GM12865 (cell line): ENCODE measurements around the gene PPP1R12A.

Source experiments
- DNase-seq: peaks from one replicate; pipeline ENCODE4 v3.0.0; 2010; ENCODE audit warnings: low read depth
- H3K4me3 ChIP-seq: 2 replicates; pipeline ENCODE4 v1.5.1; 2011; ENCODE audit warnings: mild to moderate bottlenecking, low read depth, low read length, control low read depth
- TF ChIP-seq, protein P1 (sequence below): IDR thresholded peaks from 2 replicates; pipeline ENCODE4 v1.5.1; 2011; ENCODE audit warnings: low read length, control low read depth, low read depth, inconsistent platforms; ENCODE audit not compliant: insufficient read depth; ENCODE audit errors: missing control alignments

Gene PPP1R12A

DNA sequence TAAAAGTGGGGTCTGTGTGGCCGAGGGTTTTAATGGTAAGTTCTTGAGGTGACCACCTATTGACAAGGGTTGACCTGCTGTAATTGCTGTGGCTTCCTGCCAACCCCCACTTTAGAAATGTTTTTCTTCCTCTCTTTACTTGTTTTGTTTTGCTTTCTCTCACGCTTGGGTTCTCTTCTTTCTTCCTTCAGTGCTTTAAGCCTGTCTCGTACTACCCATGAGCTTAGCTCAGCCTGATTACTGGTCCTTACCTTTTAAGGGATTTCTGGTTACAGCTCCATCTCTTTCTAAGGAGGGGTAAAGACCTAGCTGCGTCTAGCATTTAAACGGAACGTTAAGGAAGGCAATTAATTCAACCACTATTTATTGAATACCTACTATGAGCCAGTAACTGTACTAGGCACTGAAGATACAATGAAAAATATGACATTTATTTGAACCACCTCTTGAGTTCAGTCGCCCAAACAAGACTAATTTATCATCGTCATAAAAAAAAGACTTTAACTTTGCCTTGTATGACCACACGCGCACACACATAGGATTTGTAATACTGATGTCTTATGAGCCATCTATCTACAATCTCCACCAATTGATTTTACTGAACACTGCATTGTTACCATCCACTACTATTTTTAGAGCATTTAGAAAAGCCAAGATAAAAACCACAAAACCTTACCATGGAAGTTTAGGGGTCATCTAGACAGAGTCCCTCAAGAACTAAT lies 888 bp upstream of the PPP1R12A start:
- TF ChIP-seq, protein P1, sequence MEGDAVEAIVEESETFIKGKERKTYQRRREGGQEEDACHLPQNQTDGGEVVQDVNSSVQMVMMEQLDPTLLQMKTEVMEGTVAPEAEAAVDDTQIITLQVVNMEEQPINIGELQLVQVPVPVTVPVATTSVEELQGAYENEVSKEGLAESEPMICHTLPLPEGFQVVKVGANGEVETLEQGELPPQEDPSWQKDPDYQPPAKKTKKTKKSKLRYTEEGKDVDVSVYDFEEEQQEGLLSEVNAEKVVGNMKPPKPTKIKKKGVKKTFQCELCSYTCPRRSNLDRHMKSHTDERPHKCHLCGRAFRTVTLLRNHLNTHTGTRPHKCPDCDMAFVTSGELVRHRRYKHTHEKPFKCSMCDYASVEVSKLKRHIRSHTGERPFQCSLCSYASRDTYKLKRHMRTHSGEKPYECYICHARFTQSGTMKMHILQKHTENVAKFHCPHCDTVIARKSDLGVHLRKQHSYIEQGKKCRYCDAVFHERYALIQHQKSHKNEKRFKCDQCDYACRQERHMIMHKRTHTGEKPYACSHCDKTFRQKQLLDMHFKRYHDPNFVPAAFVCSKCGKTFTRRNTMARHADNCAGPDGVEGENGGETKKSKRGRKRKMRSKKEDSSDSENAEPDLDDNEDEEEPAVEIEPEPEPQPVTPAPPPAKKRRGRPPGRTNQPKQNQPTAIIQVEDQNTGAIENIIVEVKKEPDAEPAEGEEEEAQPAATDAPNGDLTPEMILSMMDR, result no peak
- peak overlapping the region; percentile 77 for H3K4me3 ChIP-seq
- DNase-seq, result peak; percentile 70

GRCh38 chr12:79934281-79935020 lies 446 bp downstream of the PPP1R12A start:
- no peak for DNase-seq
- H3K4me3 ChIP-seq, result peak overlapping the region; percentile 77
- TF ChIP-seq, protein P1, result no peak

DNA sequence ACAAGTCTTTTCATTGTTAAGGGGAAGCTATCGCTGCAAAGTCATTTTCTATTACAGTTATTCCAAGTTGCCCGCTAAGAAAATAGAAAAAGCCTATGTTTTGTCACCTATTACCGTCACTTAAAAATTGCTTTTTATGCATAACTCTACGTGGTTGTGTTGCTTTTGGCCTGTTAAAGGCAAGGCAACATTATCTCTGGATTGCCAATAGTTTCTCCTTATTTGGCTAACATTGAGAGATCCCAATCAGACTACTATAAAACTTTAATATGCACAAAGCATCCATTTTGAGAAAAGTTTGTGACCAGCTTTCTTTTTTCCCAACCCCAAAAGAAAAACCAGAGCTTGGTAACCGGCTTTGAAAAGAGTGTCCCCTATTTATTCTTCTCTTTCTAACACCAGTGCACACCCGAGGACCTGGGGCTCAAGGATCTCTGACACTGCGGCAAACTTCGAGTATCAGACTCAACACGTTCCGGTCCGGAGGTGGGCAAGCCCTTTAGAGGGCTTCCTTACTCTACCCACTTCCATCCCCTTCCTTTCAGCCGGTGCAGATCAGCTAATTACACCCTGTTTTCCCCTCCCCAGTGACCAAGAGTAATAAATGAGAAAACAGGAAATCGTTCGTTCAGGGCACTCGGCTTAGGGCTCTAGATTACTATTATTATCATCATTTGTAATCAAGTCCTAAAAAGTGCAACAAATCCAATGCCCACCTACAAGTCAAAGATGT lies 1.2 kb downstream of the PPP1R12A start:
- DNase-seq, result peak; percentile 48
- TF ChIP-seq, protein P1, result no peak
- peak overlapping the region; percentile 77 for H3K4me3 ChIP-seq

GRCh38 chr12:79933043-79933442 lies 1.9 kb downstream of the PPP1R12A start:
- TF ChIP-seq, protein P1, result no peak
- peak overlapping the region; percentile 77 for H3K4me3 ChIP-seq
- no peak for DNase-seq

DNA sequence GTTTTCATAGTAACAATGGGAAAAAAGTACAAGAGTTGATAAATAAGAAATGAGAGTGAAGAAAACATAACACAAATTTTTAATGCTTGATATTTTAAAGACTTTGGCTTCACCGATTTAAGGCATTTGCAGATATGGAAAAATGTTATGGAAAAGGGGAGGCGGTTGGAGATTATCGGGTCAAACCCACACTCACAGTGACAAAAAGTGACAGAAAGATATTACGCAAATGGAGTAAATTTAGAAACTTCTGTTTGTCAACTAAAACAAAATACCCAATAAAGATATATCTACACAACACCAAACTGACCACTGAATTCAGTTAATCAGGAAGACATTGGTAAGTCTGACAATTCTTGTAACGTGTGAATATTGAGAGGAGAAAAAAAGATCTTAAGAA lies 2.5 kb downstream of the PPP1R12A start:
- H3K4me3 ChIP-seq, result peak overlapping the region; percentile 77
- TF ChIP-seq, protein P1, result no peak
- DNase-seq, result no peak

GRCh38 chr12:79929065-79929464 lies 5.8 kb downstream of the PPP1R12A start:
- H3K4me3 ChIP-seq, result no peak overlapping the region
- TF ChIP-seq, protein P1, result no peak
- no peak for DNase-seq
